H1 (cell line): ENCODE data around the gene TEKTIP1. TPM values are rescaled to one million over a fixed set of nuclear protein-coding genes. Genes with fewer than 3 reads are reported as not detected.

Source experiments
- CHD1 ChIP-seq: IDR thresholded peaks from 2 replicates; pipeline ENCODE4 v1.6.1; 2012; ENCODE audit warnings: low read depth, low read length, improper control_type of control experiment
- RFX5 ChIP-seq: IDR thresholded peaks from 2 replicates; pipeline ENCODE4 v1.6.1; 2011; ENCODE audit warnings: low read depth, low read length, improper control_type of control experiment, borderline replicate concordance
- SAP30 ChIP-seq: fragments of 300-600 bp; sonication (generic); IDR thresholded peaks from 2 replicates; pipeline ENCODE4 v1.7.1; 2012; ENCODE audit warnings: low read length, moderate library complexity, mild to moderate bottlenecking, inconsistent platforms; ENCODE audit not compliant: insufficient read depth, insufficient replicate concordance
- SP1 ChIP-seq: IDR thresholded peaks from 2 replicates; pipeline ENCODE4 v1.6.1; 2011; ENCODE audit warnings: low read depth, low read length
- polyA plus RNA-seq, 7 experiments: library from polyadenylated mRNA; depleted of rRNA in 3 of 7; stranded (reverse) in 5 of 7; unstranded in 2 of 7; fragments of >200 nt in 5 of 7; fragments of 200-250 nt in 2 of 7; gene quantifications; 1 replicate in 5 of 7; 2 replicates in 1 of 7; 4 replicates in 1 of 7; pipeline versions ENCODE4 v1.2.1 to v1.2.3, GENCODE V29; 2011 to 2013; ENCODE audit warnings: missing spikeins in 2 of 7, mixed read lengths in 2 of 7
- total RNA-seq: library from RNA; stranded (reverse); fragmentation: NEBNext Ultra II Directional; extraction: Animal tissue kit (Norgen Biotek cat#: 25700); gene quantifications from 2 replicates; pipeline ENCODE4 v1.2.1, GENCODE V29; 2021
- TF ChIP-seq, protein P1 (sequence below), 3 experiments: IDR thresholded peaks; 1 replicate in 2 of 3; 2 replicates in 1 of 3; pipeline versions ENCODE4 v1.5.1 to v1.6.1; 2011; ENCODE audit warnings: low read length in 3 of 3, mild to moderate bottlenecking in 3 of 3, inconsistent platforms in 2 of 3, low read depth in 1 of 3, moderate library complexity in 1 of 3; ENCODE audit not compliant: insufficient read depth in 1 of 3; ENCODE audit errors: control extremely low read depth in 1 of 3
- TF ChIP-seq, protein P2 (sequence below): IDR thresholded peaks from 2 replicates; pipeline ENCODE4 v1.6.1; 2012; ENCODE audit warnings: inconsistent platforms
- TF ChIP-seq, protein P3 (sequence below): fragments of 300-600 bp; sonication (generic); IDR thresholded peaks from 2 replicates; pipeline ENCODE4 v1.7.1; 2012; ENCODE audit warnings: low read length, moderate library complexity, mild to moderate bottlenecking, inconsistent platforms; ENCODE audit not compliant: insufficient replicate concordance
- TF ChIP-seq, protein P4 (sequence below): IDR thresholded peaks from 2 replicates; pipeline ENCODE4 v1.6.1; 2011; ENCODE audit warnings: low read depth, mild to moderate bottlenecking, low read length; ENCODE audit not compliant: insufficient read depth

Gene TEKTIP1
- total and polyA plus RNA-seq, 2 of the 8 experiments (the other 6 are each of a cell fraction or from before 2014, with no cell fraction given) = 1.1 TPM; not detected in 1

DNA sequence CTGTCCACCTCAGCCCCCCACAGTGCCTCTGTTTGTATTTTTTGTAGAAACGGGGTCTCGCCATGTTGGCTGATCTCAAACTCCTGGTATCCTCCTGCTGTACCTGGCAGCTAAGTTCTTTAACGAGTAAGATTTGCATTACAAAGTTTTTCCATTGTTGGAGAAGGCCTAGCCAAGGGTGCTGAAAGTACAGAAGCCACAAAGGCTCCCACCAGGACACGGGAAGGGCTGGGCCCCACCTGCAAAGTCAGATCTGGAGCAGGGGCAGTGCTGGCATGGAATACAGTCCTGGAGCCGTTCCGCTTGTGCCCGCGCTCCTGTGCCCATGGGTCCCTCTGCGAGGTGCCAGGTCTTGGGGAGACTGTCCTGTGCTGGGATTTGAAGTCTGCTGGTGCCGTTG, 20.7 kb upstream of the TEKTIP1 start (continued):
- TF ChIP-seq CHD1 = no peak
- TF ChIP-seq, protein P1, sequence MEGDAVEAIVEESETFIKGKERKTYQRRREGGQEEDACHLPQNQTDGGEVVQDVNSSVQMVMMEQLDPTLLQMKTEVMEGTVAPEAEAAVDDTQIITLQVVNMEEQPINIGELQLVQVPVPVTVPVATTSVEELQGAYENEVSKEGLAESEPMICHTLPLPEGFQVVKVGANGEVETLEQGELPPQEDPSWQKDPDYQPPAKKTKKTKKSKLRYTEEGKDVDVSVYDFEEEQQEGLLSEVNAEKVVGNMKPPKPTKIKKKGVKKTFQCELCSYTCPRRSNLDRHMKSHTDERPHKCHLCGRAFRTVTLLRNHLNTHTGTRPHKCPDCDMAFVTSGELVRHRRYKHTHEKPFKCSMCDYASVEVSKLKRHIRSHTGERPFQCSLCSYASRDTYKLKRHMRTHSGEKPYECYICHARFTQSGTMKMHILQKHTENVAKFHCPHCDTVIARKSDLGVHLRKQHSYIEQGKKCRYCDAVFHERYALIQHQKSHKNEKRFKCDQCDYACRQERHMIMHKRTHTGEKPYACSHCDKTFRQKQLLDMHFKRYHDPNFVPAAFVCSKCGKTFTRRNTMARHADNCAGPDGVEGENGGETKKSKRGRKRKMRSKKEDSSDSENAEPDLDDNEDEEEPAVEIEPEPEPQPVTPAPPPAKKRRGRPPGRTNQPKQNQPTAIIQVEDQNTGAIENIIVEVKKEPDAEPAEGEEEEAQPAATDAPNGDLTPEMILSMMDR (IDR thresholded peaks at IDR 0.05; ENCODE audit: control extremely low read depth in 1 of 3, insufficient read depth in 1 of 3, low read depth in 1 of 3, low read length in 3 of 3) = no peak
- TF ChIP-seq RFX5 = no peak
- TF ChIP-seq SP1 = peak; percentile 27; the same call in 1 of the 2 replicates
- TF ChIP-seq, protein P2, sequence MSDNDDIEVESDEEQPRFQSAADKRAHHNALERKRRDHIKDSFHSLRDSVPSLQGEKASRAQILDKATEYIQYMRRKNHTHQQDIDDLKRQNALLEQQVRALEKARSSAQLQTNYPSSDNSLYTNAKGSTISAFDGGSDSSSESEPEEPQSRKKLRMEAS = no peak
- TF ChIP-seq, protein P3, sequence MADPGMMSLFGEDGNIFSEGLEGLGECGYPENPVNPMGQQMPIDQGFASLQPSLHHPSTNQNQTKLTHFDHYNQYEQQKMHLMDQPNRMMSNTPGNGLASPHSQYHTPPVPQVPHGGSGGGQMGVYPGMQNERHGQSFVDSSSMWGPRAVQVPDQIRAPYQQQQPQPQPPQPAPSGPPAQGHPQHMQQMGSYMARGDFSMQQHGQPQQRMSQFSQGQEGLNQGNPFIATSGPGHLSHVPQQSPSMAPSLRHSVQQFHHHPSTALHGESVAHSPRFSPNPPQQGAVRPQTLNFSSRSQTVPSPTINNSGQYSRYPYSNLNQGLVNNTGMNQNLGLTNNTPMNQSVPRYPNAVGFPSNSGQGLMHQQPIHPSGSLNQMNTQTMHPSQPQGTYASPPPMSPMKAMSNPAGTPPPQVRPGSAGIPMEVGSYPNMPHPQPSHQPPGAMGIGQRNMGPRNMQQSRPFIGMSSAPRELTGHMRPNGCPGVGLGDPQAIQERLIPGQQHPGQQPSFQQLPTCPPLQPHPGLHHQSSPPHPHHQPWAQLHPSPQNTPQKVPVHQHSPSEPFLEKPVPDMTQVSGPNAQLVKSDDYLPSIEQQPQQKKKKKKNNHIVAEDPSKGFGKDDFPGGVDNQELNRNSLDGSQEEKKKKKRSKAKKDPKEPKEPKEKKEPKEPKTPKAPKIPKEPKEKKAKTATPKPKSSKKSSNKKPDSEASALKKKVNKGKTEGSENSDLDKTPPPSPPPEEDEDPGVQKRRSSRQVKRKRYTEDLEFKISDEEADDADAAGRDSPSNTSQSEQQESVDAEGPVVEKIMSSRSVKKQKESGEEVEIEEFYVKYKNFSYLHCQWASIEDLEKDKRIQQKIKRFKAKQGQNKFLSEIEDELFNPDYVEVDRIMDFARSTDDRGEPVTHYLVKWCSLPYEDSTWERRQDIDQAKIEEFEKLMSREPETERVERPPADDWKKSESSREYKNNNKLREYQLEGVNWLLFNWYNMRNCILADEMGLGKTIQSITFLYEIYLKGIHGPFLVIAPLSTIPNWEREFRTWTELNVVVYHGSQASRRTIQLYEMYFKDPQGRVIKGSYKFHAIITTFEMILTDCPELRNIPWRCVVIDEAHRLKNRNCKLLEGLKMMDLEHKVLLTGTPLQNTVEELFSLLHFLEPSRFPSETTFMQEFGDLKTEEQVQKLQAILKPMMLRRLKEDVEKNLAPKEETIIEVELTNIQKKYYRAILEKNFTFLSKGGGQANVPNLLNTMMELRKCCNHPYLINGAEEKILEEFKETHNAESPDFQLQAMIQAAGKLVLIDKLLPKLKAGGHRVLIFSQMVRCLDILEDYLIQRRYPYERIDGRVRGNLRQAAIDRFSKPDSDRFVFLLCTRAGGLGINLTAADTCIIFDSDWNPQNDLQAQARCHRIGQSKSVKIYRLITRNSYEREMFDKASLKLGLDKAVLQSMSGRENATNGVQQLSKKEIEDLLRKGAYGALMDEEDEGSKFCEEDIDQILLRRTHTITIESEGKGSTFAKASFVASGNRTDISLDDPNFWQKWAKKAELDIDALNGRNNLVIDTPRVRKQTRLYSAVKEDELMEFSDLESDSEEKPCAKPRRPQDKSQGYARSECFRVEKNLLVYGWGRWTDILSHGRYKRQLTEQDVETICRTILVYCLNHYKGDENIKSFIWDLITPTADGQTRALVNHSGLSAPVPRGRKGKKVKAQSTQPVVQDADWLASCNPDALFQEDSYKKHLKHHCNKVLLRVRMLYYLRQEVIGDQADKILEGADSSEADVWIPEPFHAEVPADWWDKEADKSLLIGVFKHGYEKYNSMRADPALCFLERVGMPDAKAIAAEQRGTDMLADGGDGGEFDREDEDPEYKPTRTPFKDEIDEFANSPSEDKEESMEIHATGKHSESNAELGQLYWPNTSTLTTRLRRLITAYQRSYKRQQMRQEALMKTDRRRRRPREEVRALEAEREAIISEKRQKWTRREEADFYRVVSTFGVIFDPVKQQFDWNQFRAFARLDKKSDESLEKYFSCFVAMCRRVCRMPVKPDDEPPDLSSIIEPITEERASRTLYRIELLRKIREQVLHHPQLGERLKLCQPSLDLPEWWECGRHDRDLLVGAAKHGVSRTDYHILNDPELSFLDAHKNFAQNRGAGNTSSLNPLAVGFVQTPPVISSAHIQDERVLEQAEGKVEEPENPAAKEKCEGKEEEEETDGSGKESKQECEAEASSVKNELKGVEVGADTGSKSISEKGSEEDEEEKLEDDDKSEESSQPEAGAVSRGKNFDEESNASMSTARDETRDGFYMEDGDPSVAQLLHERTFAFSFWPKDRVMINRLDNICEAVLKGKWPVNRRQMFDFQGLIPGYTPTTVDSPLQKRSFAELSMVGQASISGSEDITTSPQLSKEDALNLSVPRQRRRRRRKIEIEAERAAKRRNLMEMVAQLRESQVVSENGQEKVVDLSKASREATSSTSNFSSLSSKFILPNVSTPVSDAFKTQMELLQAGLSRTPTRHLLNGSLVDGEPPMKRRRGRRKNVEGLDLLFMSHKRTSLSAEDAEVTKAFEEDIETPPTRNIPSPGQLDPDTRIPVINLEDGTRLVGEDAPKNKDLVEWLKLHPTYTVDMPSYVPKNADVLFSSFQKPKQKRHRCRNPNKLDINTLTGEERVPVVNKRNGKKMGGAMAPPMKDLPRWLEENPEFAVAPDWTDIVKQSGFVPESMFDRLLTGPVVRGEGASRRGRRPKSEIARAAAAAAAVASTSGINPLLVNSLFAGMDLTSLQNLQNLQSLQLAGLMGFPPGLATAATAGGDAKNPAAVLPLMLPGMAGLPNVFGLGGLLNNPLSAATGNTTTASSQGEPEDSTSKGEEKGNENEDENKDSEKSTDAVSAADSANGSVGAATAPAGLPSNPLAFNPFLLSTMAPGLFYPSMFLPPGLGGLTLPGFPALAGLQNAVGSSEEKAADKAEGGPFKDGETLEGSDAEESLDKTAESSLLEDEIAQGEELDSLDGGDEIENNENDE = no peak
- TF ChIP-seq, protein P4, sequence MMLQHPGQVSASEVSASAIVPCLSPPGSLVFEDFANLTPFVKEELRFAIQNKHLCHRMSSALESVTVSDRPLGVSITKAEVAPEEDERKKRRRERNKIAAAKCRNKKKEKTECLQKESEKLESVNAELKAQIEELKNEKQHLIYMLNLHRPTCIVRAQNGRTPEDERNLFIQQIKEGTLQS = no peak
- TF ChIP-seq SAP30 = no peak
